ELR (cell line): ENCODE measurements around the gene CCR9.
A peak's percentile ranks its signal among the peaks of the same experiment; 100 is the strongest.

Source experiments
- DNase-seq: peaks from one replicate; pipeline ENCODE4 v3.0.0-alpha.2; 2015; ENCODE audit warnings: low read depth

CCR9 gene

GRCh38 chr3:45937206-45938042, 51.1 kb downstream of the CCR9 start:
- no peak for DNase-seq

- DNase-seq: no peak
These were observed 51.7 kb downstream of the CCR9 start for GRCh38 chr3:45938043-45938435.

DNA sequence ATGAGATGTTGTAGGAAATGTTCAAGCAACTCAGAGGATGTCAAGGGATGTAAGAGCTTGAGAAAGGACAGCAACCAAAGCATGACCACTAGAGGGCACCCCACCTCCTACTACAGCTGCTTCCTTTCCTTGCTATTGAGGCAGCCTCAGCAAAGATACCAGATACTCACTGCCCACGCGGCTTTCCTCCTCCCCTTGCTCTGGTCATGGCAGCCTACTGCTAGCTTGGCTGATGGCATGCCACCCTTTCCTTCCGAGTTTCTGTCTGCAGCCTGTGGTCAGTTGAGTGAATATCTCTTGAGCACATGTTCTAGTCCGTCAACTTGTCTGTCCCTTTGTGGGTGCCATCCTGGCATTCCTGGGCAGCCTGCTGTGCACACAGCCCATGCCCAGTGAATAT, 52.5 kb downstream of the CCR9 start:
- DNase-seq: peak; percentile 87

GRCh38 chr3:45939341-45939771, 53.0 kb downstream of the CCR9 start:
- DNase-seq: peak; percentile 30

- DNase-seq: no peak
These were observed 53.8 kb downstream of the CCR9 start for GRCh38 chr3:45940004-45940780.

DNA sequence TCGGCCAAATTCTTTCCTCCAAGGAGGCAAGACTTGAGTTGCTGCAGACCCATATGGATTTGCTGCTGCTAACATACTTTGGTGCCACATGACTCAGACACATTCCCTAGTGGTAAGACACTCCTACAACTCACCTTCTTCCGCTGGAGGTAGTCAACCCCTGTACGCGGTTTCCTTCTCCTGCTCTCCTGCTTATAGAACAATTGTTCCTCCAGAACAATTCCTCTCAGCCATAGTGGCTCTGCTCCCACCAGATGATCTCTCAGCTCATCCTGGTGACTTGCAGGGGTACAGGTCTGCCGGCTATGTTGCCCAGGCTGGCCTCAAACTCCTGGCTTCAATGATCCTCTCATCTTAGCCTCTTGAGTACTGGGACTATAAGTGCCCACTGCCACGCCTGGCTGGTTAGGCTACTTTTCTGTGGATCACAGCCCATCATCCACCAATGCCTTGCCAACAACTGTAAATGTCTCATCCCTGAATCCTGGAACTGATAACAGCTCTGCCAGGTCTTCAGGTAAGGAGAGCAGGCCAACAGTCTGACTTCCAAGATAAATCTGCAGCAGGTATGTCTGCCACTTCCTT, 54.5 kb downstream of the CCR9 start:
- peak; percentile 9 for DNase-seq

- DNase-seq: no peak
These were observed 55.9 kb downstream of the CCR9 start for GRCh38 chr3:45942051-45942825.

DNA sequence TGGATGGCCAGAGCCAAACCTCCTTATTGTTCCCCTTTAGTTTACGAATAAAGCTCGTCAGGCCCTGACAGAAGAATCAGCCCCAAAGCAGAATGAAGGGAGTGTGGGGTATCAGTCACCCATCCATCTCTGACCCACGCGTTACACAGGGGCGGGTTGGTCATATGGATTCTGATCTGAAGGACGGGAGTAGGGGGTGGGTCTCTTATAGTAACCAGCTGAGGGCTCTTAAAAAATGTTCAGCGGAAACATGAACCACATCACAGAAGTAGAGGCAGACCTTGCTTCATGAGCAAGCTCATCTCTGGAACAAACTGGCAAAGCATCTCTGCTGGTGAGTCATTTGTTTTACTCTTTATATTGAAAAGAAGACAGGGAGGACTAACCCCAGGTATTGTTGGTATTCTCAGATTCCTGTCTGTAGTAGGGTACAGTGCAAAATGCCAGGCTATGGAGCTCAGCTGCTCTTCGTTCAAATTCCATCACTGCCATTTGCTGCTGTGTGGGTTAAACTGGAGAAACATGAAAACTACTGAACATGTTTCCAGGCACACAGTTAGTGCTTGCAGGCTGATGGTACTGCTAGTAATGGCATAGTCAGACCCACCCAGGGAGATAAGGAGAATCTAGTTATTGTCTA, 57.0 kb downstream of the CCR9 start, which contains the start of gene CXCR6:
TSS of gene CXCR6 (plus strand) at position 258 of the 640 bp plus-strand sequence. CDS start 3,018 bp downstream, outside the sequence.
- DNase-seq: no peak

- no peak for DNase-seq
These were observed 58.7 kb downstream of the CCR9 start for GRCh38 chr3:45944830-45945620.

DNA sequence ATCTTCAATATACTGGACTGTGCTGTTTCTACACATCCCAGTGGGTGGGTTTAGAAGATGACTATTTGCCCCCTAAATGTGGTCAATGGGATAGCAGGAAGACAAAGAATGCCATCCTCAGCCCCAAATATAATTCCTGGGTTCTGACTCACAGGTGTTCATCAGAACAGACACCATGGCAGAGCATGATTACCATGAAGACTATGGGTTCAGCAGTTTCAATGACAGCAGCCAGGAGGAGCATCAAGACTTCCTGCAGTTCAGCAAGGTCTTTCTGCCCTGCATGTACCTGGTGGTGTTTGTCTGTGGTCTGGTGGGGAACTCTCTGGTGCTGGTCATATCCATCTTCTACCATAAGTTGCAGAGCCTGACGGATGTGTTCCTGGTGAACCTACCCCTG, 60.0 kb downstream of the CCR9 start:
- DNase-seq: peak; percentile 47

- no peak for DNase-seq
These were observed 60.5 kb downstream of the CCR9 start for GRCh38 chr3:45946875-45947274.

GRCh38 chr3:45947361-45947760, 61.0 kb downstream of the CCR9 start:
- no peak for DNase-seq

DNA sequence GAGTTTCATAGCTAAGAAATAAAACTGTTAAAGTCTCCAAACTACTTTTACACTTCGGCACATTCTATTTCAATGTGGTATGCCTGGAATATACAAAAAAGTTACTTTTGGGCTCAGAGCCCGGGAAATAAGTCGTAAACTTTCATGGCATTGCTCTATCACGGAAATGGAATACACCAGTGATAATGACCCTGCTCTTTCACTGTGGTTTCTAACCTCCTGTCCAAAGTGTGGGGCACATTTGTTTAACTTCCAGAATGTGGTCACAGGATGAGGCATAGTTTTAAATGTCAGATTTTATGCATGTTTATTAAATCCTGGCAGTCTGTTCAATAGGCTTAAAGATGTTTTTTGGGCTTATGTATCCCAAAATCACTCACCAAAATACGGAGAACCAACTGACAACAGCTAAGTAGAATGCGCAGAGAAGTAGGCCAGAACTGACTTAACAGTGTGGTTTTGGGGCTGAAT, 62.0 kb downstream of the CCR9 start:
- DNase-seq: peak; percentile 49

DNA sequence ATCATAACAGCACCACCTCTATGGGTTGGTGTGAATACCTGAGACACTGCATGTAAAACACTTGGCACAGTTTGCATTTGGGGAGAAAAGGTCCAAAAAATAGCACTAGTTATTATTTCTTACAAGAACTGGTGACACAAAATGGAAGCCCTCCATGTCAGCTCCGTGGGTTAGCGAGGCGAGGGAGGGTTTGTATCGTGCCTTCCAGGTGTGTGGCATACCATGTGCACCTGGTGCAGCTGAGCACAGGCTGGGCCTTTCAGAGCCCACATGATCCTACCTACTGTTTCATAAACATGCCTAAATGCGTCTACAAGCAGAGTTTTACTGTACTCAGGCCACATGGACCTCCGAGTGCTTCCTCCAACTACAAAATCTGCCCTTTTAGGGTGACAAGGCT, 62.5 kb downstream of the CCR9 start:
- DNase-seq: no peak

DNA sequence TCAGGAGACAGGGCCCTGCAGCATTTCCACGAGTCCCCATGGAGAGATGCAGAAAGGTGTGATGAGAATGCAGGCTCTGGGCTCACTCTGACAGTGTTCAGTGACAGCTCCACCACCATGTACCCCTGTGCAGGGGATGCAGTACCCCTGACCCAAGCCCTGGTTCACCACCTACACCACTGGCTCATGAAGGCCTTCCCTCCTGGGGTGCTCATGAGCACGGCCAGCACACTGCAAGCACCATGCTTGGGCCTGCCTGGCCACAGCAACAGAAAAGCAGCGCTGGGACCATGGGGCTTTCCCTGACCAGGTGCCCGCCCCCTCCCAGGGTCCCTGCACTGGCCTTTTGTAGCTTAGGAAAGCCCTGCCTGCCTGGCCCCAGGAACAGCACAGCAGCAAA, 63.1 kb downstream of the CCR9 start:
- DNase-seq: no peak

DNA sequence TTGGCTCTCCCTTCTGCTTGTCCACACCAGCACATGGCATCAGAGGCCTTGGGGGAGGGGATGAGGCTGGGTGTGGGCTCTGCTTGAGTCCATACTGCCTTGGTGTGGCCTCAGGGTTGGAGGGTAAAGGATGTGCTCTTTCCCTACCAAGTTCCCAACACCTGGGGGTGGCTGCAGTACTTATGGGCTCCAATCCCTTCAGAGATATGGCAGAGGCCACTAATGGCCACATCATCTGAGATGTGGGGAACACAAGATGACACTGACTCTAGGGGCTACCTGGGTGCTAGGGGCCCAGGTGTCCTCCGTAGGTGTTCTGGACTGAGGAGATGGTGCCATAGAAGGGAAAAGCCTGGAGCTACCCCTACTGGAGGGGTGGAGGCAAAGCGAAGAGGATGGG, 63.8 kb downstream of the CCR9 start:
- DNase-seq: no peak

- no peak for DNase-seq
These were observed 64.6 kb downstream of the CCR9 start for GRCh38 chr3:45950686-45951600.

- DNase-seq: no peak
These were observed 65.6 kb downstream of the CCR9 start for GRCh38 chr3:45951946-45952345.

DNA sequence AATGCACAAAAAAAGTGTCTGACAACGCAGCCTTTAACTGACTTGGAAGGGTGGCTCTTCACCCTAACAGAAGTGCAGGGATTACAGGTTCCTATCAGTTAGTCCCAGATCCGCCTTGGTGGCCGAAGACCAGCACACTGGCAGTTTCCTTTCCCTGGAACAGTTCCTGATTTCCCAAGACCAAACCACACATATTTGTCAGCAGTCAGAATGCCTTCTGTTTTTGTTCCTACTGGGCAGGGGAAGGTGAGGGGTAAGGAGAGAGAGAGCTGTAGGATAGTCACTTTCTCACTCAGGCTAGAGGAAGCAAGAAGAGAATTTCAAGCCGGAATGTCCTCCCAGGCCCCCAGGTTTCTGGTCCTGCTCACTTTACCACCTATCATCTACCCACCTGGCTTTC, 66.1 kb downstream of the CCR9 start:
- no peak for DNase-seq
